KMS-11 (cell line): ENCODE results near the gene KCNQ2.

ENCODE experiments used
- H2AFZ ChIP-seq: fragments of 200-600 bp; sonication (generic); 2 replicates; pipeline ENCODE4 v1.6.1; 2016; ENCODE audit warnings: antibody characterized with exemption, mixed run types, low read depth
- H3K27ac ChIP-seq: fragments of 200-600 bp; sonication (generic); 2 replicates; pipeline ENCODE4 v1.6.1; 2016; ENCODE audit warnings: mild to moderate bottlenecking, mixed run types
- H3K27me3 ChIP-seq: fragments of 200-600 bp; sonication (generic); 2 replicates; pipeline ENCODE4 v1.6.1; 2017; ENCODE audit warnings: mild to moderate bottlenecking, low read depth, mixed run types, moderate library complexity; ENCODE audit not compliant: insufficient read depth
- H3K36me3 ChIP-seq: fragments of 200-600 bp; sonication (generic); 2 replicates; pipeline ENCODE4 v1.6.1; 2017; ENCODE audit warnings: mild to moderate bottlenecking, mixed run types; ENCODE audit not compliant: insufficient read depth
- H3K4me1 ChIP-seq: fragments of 200-600 bp; sonication (generic); 2 replicates; pipeline ENCODE4 v1.6.1; 2016; ENCODE audit warnings: mild to moderate bottlenecking, low read depth, mixed run types; ENCODE audit not compliant: poor library complexity, severe bottlenecking
- H3K4me2 ChIP-seq: fragments of 200-600 bp; sonication (generic); 2 replicates; pipeline ENCODE4 v1.7.0; 2016; ENCODE audit warnings: mild to moderate bottlenecking, mixed run types
- H3K4me3 ChIP-seq: fragments of 200-600 bp; sonication (generic); IDR thresholded peaks from 2 replicates; pipeline ENCODE4 v1.6.1; 2017; ENCODE audit warnings: low read depth, low read length, mixed read lengths; ENCODE audit not compliant: insufficient read depth
- H3K79me2 ChIP-seq: fragments of 200-600 bp; sonication (generic); 2 replicates; pipeline ENCODE4 v1.6.1; 2016; ENCODE audit warnings: low read depth, mixed run types; ENCODE audit not compliant: insufficient read depth
- H3K9ac ChIP-seq: fragments of 200-600 bp; sonication (generic); 2 replicates; pipeline ENCODE4 v1.6.1; 2016; ENCODE audit warnings: mild to moderate bottlenecking, mixed run types
- H4K20me1 ChIP-seq: fragments of 200-600 bp; sonication (generic); 2 replicates; pipeline ENCODE4 v1.6.1; 2016; ENCODE audit warnings: mild to moderate bottlenecking, mixed run types; ENCODE audit not compliant: insufficient read depth
- CTCF ChIP-seq: fragments of 200-600 bp; sonication (generic); conservative IDR thresholded peaks from 2 replicates; pipeline ENCODE4 v1.6.1; 2017; ENCODE audit warnings: low read depth, mild to moderate bottlenecking, antibody characterized with exemption, low read length, moderate library complexity, mixed read lengths

Gene KCNQ2

DNA sequence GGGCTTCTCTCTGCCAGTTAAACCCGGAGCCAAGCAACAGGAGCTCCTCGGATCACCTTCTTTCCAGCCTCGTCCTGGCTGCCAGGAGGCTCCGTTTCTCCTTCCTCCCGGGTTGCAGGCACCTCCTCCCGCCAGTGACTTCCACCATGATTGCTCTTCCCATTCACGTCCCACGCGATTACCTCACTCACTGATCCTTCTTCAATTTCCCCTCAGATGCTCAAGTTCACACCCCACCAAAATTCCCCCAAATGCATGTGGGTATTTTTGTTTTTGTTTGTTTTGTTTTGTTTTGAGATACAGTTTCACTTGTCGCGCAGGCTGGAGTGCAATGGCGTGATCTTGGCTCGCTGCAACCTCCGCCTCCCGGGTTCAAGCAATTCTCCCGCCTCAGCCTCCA is 25.1 kb downstream of the KCNQ2 start:
- H4K20me1 ChIP-seq, result no peaks in the 10 kb centered on the region
- H3K9ac ChIP-seq, result no peak overlapping the region
- peaks cover 70% of the 10 kb centered on the region for H3K27me3 ChIP-seq
- no peaks in the 10 kb centered on the region for H3K4me1 ChIP-seq
- H3K4me2 ChIP-seq, result no peak overlapping the region
- no peak overlapping the region for H3K27ac ChIP-seq
- H3K4me3 ChIP-seq, result no peak overlapping the region
- no peaks in the 10 kb centered on the region for H3K79me2 ChIP-seq
- TF ChIP-seq CTCF, result no peak
- no peak overlapping the region for H2AFZ ChIP-seq
- H3K36me3 ChIP-seq, result no peaks in the 10 kb centered on the region

DNA sequence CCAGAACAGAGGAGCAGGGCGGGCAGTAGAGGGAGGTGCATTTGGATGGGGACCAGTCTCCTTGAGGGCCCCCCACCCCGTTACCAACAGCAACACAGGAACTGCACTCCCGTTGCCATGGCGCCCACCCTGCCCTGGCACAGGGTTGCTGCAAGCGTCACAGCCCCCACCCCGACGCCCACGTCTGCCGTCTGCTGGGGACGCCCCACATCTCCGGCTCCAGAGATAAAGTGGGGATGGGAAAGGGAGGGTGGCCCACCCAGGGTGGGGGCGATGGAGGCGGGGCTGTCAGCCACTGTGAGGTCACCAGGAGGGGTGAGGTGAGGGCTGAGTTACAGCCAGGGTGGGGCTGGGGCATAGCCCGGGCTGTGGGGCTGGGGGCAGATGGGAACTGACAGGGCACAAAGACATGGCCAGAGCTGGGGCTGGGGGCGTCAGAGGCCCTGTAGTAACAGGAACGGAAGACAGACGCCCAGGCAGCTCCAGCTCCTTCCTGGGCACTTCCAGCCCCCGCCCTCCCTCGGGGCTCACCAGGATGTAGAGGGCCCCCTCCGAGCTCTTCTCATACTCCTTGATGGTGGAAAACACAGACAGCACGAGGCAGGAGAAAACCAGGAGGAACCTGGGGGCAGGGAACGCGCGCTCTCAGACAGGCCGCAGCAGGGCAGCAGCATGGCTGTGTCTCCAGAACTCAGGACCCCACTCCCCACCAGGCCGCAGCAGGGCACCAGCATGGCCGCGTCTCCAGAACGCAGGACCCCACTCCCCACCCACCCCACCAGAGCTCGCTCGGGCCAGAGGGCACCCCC is 26.0 kb downstream of the KCNQ2 start:
- no peak overlapping the region for H3K27ac ChIP-seq
- no peaks in the 10 kb centered on the region for H4K20me1 ChIP-seq
- no peak overlapping the region for H3K4me2 ChIP-seq
- no peaks in the 10 kb centered on the region for H3K4me1 ChIP-seq
- H3K4me3 ChIP-seq, result no peak overlapping the region
- H3K27me3 ChIP-seq, result peaks cover 66% of the 10 kb centered on the region
- H3K9ac ChIP-seq, result no peak overlapping the region
- H3K36me3 ChIP-seq, result no peaks in the 10 kb centered on the region
- H2AFZ ChIP-seq, result no peak overlapping the region
- TF ChIP-seq CTCF, result no peak
- H3K79me2 ChIP-seq, result no peaks in the 10 kb centered on the region

GRCh38 chr20:63445075-63445734 is 27.2 kb downstream of the KCNQ2 start:
- no peaks in the 10 kb centered on the region for H3K36me3 ChIP-seq
- H3K4me3 ChIP-seq, result no peak overlapping the region
- no peak for TF ChIP-seq CTCF
- H3K4me2 ChIP-seq, result no peak overlapping the region
- no peak overlapping the region for H2AFZ ChIP-seq
- H3K79me2 ChIP-seq, result no peaks in the 10 kb centered on the region
- no peaks in the 10 kb centered on the region for H3K4me1 ChIP-seq
- peaks cover 68% of the 10 kb centered on the region for H3K27me3 ChIP-seq
- H3K27ac ChIP-seq, result no peak overlapping the region
- H4K20me1 ChIP-seq, result no peaks in the 10 kb centered on the region
- H3K9ac ChIP-seq, result no peak overlapping the region

DNA sequence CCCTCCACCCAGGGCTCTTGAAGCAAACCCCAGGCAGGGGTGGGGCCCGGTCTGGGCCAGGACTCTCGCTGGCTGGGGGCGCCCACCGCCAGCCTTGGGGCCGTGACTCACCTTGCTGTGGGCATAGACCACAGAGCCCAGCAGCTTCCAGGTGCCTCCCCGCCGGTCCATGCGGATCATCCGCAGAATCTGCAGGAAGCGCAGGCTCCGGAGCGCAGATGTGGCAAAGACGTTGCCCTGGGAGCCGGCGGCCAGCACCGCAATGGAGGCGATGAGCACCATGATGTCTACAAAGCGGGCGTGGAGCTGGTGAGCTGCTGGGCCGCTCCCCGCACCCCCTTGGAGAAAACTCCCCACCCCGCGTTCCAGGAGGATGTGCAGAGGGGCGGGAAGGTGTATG is 27.9 kb downstream of the KCNQ2 start:
- no peaks in the 10 kb centered on the region for H3K36me3 ChIP-seq
- TF ChIP-seq CTCF, result no peak
- H3K27ac ChIP-seq, result no peak overlapping the region
- peaks cover 72% of the 10 kb centered on the region for H3K27me3 ChIP-seq
- no peak overlapping the region for H3K4me3 ChIP-seq
- H4K20me1 ChIP-seq, result no peaks in the 10 kb centered on the region
- H3K79me2 ChIP-seq, result no peaks in the 10 kb centered on the region
- H2AFZ ChIP-seq, result no peak overlapping the region
- H3K9ac ChIP-seq, result no peak overlapping the region
- H3K4me2 ChIP-seq, result no peak overlapping the region
- H3K4me1 ChIP-seq, result no peaks in the 10 kb centered on the region
